OCI-LY1 (cell line): ENCODE measurements around the gene KMO.

Experiments used
- CTCF ChIP-seq: fragments of 200-600 bp; sonication (generic), shearing (Covaris generic); IDR thresholded peaks from 2 replicates; pipeline ENCODE4 v1.5.1; 2017; ENCODE audit warnings: mild to moderate bottlenecking, antibody characterized with exemption, low read length, moderate library complexity, mixed read lengths
- EZH2 ChIP-seq: fragments of 200-600 bp; sonication (generic), shearing (Covaris generic); IDR thresholded peaks from 2 replicates; pipeline ENCODE4 v1.8.0; 2017; ENCODE audit warnings: borderline replicate concordance, mixed run types, mild to moderate bottlenecking, antibody characterized with exemption, low read length, moderate library complexity, mixed read lengths

DNA sequence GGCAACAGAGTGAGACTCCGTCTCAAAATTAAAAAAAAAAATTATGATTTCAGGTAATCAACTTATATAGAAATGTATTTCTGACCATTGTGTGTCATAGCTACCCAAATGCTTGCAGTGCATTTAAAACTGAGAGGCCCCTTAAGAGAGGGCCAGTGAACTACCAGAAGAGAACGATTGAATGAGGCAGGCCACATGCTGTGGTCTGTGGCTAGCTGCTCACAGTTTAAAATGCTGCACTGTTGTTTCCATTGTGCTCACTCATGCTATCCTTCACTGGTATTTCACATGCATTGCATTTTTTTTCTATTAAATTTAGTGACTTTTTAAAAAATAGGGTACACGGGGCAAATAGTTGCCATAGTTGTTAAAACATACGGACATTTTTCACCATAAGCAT lies 82.0 kb downstream of the KMO start:
- TF ChIP-seq CTCF: no peak
- no peak for TF ChIP-seq EZH2
